HCT116 (cell line): Measurements from ENCODE around the gene POMT2. TPM values are rescaled to one million over a fixed set of nuclear protein-coding genes. Genes with fewer than 3 reads are reported as not detected.

Experiments used
- ATAC-seq: fragments of 200-7000 bp; cut with Tn5 transposase; 2 replicates; pipeline ENCODE4 v1.9.1; 2020; ENCODE audit warnings: mild to moderate bottlenecking, moderate library complexity
- BruUV-seq: library from RNA; stranded (reverse); fragments of 400-500 nt; replicated peaks from 2 replicates; lab custom pipeline; 2021; lab: Mats Ljungman, UMichigan
- CTCF ChIA-PET: fragments of 300-600 bp; sonication (Branson Sonifier 250); formaldehyde crosslinking; loops from one replicate; lab custom pipeline; 2021; ENCODE audit warnings: antibody characterized with exemption; lab: Charles Lee
- POLR2A ChIA-PET: fragments of 300-600, 350-600 bp; sonication (Branson Sonifier 250); formaldehyde crosslinking; loops from one replicate; lab custom pipeline; 2021; ENCODE audit warnings: antibody characterized with exemption; lab: Charles Lee
- RAD21 ChIA-PET, 2 experiments: fragments of 300-600 bp; sonication (Branson Sonifier 250); formaldehyde crosslinking; loops; one replicate each; lab custom pipeline; 2023; ENCODE audit warnings: low total read pairs in 2 of 2; ENCODE audit not compliant: uncharacterized antibody in 2 of 2, unreplicated experiment in 2 of 2, low non-redundant PET in 1 of 2; lab: Charles Lee
- DNase-seq: peaks from one replicate; pipeline ENCODE4 v3.0.0-alpha.2; 2010; ENCODE audit warnings: low read depth, low spot score
- H2AFZ ChIP-seq: fragments of 200-600 bp; shearing (Covaris generic), sonication (generic); 2 replicates; pipeline ENCODE4 v1.6.1; 2017; ENCODE audit warnings: low read depth, mixed run types, mixed read lengths, antibody characterized with exemption, low read length; ENCODE audit not compliant: poor library complexity, severe bottlenecking
- H3K27ac ChIP-seq: 2 replicates; pipeline ENCODE4 v1.5.1; 2012; ENCODE audit warnings: low read depth, low read length
- H3K27me3 ChIP-seq: fragments of 200-600 bp; sonication (generic); 2 replicates; pipeline ENCODE4 v1.6.1; 2016; ENCODE audit warnings: mixed run types, low read length, mixed read lengths; ENCODE audit not compliant: insufficient read depth
- H3K36me3 ChIP-seq, 2 experiments: fragments of 200-500 bp in 1 of 2; fragments of 200-600 bp in 1 of 2; sonication (Bioruptor generic) in 1 of 2; sonication (generic) in 1 of 2; 2 replicates each; pipeline versions ENCODE4 v1.5.1 to v1.6.1; 2014 to 2016; ENCODE audit warnings: low read length in 2 of 2, inconsistent platforms in 1 of 2, mixed read lengths in 1 of 2, mixed run types in 1 of 2; ENCODE audit not compliant: insufficient read depth in 2 of 2, control insufficient read depth in 1 of 2
- H3K4me1 ChIP-seq, 2 experiments: fragments of 200-600 bp in 1 of 2; sonication (generic) in 1 of 2; 2 replicates each; pipeline versions ENCODE4 v1.5.1 to v1.6.1; 2012 to 2017; ENCODE audit warnings: low read length in 2 of 2, inconsistent platforms in 1 of 2, mild to moderate bottlenecking in 1 of 2, mixed read lengths in 1 of 2, mixed run types in 1 of 2, moderate library complexity in 1 of 2; ENCODE audit not compliant: insufficient read depth in 2 of 2, control insufficient read depth in 1 of 2
- H3K4me2 ChIP-seq: fragments of 200-600 bp; sonication (generic); 2 replicates; pipeline ENCODE4 v1.6.1; 2017; ENCODE audit warnings: mixed run types, low read length, mixed read lengths
- H3K4me3 ChIP-seq, 2 experiments: fragments of 200-600 bp in 1 of 2; sonication (generic) in 1 of 2; replicated peaks in 1 of 2; 2 replicates each; pipeline ENCODE4 v1.5.1; 2011 to 2016; ENCODE audit warnings: low read length in 2 of 2, control low read depth in 1 of 2, low read depth in 1 of 2, mild to moderate bottlenecking in 1 of 2, mixed read lengths in 1 of 2, mixed run types in 1 of 2
- H3K79me2 ChIP-seq: fragments of 200-600 bp; sonication (generic); 2 replicates; pipeline ENCODE4 v1.6.1; 2017; ENCODE audit warnings: mild to moderate bottlenecking, mixed run types, low read length, moderate library complexity, mixed read lengths; ENCODE audit not compliant: insufficient read depth
- H3K9ac ChIP-seq: fragments of 200-600 bp; sonication (generic); 2 replicates; pipeline ENCODE4 v1.6.1; 2016; ENCODE audit warnings: low read length, mixed read lengths
- H3K9me2 ChIP-seq: fragments of 200-600 bp; sonication (generic), shearing (Covaris generic); 2 replicates; pipeline ENCODE4 v1.6.1; 2017; ENCODE audit warnings: mixed run types, mild to moderate bottlenecking, moderate library complexity; ENCODE audit not compliant: insufficient read depth
- H3K9me3 ChIP-seq, 2 experiments: fragments of 200-500 bp in 1 of 2; fragments of 200-600 bp in 1 of 2; sonication (Bioruptor generic) in 1 of 2; sonication (generic) in 1 of 2; 2 replicates each; pipeline ENCODE4 v1.6.1; 2014 to 2017; ENCODE audit warnings: low read length in 2 of 2, mixed read lengths in 2 of 2, inconsistent platforms in 1 of 2, low read depth in 1 of 2, mild to moderate bottlenecking in 1 of 2, mixed run types in 1 of 2, moderate library complexity in 1 of 2; ENCODE audit not compliant: control insufficient read depth in 1 of 2, insufficient read depth in 1 of 2
- H4K20me1 ChIP-seq: fragments of 200-600 bp; sonication (generic), shearing (Covaris generic); 2 replicates; pipeline ENCODE4 v1.6.1; 2017; ENCODE audit warnings: mixed run types, mild to moderate bottlenecking, moderate library complexity; ENCODE audit not compliant: insufficient read depth
- EZH2phosphoT487 ChIP-seq: fragments of 200-600 bp; IDR thresholded peaks from 2 replicates; pipeline ENCODE4 v1.6.1; 2018; ENCODE audit warnings: antibody characterized with exemption, borderline replicate concordance
- JUND ChIP-seq: IDR thresholded peaks from 2 replicates; pipeline ENCODE4 v1.6.1; 2012
- POLR2A ChIP-seq: IDR thresholded peaks from 2 replicates; pipeline ENCODE4 v1.7.0; 2011; ENCODE audit warnings: borderline replicate concordance; ENCODE audit not compliant: insufficient read depth, insufficient read length; ENCODE audit errors: extremely low read depth
- POLR2AphosphoS5 ChIP-seq: IDR thresholded peaks from 2 replicates; pipeline ENCODE4 v1.6.1; 2011; ENCODE audit warnings: mild to moderate bottlenecking, low read depth, low read length, moderate library complexity
- SIN3A ChIP-seq: IDR thresholded peaks from 2 replicates; pipeline ENCODE4 v1.6.1; 2012; ENCODE audit warnings: low read depth
- ZFX ChIP-seq: fragments of 450-650 bp; IDR thresholded peaks from 2 replicates; pipeline ENCODE4 v1.6.1; 2017
- intact Hi-C: fragments of 100-400 bp; cut with micrococcal nuclease; formaldehyde crosslinking; loops from 2 replicates; pipeline ENCODE4 v1.10.0; 2022
- total RNA-seq: library from RNA; stranded (reverse); gene quantifications from one replicate; pipeline ENCODE4 v1.2.1, GENCODE V29; 2021; ENCODE audit not compliant: unreplicated experiment
- TF ChIP-seq, protein P1 (sequence below): IDR thresholded peaks from 2 replicates; pipeline ENCODE4 v1.6.1; 2012; ENCODE audit warnings: low read depth
- TF ChIP-seq, protein P2 (sequence below): IDR thresholded peaks from 2 replicates; pipeline ENCODE4 v1.6.1; 2011; ENCODE audit warnings: mild to moderate bottlenecking, low read length, moderate library complexity; ENCODE audit not compliant: insufficient replicate concordance; ENCODE audit errors: extremely low read depth
- TF ChIP-seq, protein P3 (sequence below): IDR thresholded peaks from 2 replicates; pipeline ENCODE4 v1.6.1; 2012

The POMT2 gene
- total RNA-seq, 1 experiment from 2014 or later = 30.2 TPM

DNA sequence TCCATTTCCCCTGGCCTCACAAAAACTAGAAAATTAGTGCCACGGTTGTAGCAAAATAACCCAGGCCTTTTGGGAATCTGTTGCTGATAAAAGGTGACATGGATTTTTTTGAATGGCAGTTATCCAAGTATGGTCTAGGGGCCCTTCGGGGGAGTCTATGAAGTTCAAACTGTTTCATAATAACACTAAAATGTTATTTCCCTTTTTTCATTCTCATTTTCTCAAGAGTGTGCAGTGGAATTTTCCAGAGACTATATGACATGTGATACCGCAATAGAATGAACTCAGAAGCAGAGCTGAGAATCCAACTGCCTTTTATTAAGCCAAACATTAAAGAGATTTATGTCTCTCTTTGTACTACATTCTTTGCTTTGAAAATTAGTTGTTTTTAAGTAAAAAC lies 27.1 kb upstream of the POMT2 start:
- CTCF ChIA-PET = no interaction called here

More for the DNA sequence above, 27.1 kb upstream of the POMT2 start:
- Histone ChIP-seq H3K9me3 (no peaks in the 10 kb centered on the region), H3K36me3 (0 out of 4 replicates have a peak, but pooled peaks cover 0 to 4% of the 10 kb centered on the region in 2 experiments), H3K9ac (no peak overlapping the region), H2AFZ (no peak overlapping the region), H3K4me2 (no peak overlapping the region), H3K4me1 (no peaks in the 10 kb centered on the region), H3K4me3 (no peak overlapping the region), H4K20me1 (no peaks in the 10 kb centered on the region), H3K27ac (no peak overlapping the region), H3K27me3 (no peaks in the 10 kb centered on the region), H3K9me2 (no peaks in the 10 kb centered on the region), H3K79me2 (no peaks in the 10 kb centered on the region)
- BruUV-seq = no TSS peak
- intact Hi-C loops = no loop called here
- RAD21 ChIA-PET = no interaction called here
- POLR2A ChIA-PET = no interaction called here
- DNase-seq (no peak), ATAC-seq (no peak)
- TF ChIP-seq, protein P1, sequence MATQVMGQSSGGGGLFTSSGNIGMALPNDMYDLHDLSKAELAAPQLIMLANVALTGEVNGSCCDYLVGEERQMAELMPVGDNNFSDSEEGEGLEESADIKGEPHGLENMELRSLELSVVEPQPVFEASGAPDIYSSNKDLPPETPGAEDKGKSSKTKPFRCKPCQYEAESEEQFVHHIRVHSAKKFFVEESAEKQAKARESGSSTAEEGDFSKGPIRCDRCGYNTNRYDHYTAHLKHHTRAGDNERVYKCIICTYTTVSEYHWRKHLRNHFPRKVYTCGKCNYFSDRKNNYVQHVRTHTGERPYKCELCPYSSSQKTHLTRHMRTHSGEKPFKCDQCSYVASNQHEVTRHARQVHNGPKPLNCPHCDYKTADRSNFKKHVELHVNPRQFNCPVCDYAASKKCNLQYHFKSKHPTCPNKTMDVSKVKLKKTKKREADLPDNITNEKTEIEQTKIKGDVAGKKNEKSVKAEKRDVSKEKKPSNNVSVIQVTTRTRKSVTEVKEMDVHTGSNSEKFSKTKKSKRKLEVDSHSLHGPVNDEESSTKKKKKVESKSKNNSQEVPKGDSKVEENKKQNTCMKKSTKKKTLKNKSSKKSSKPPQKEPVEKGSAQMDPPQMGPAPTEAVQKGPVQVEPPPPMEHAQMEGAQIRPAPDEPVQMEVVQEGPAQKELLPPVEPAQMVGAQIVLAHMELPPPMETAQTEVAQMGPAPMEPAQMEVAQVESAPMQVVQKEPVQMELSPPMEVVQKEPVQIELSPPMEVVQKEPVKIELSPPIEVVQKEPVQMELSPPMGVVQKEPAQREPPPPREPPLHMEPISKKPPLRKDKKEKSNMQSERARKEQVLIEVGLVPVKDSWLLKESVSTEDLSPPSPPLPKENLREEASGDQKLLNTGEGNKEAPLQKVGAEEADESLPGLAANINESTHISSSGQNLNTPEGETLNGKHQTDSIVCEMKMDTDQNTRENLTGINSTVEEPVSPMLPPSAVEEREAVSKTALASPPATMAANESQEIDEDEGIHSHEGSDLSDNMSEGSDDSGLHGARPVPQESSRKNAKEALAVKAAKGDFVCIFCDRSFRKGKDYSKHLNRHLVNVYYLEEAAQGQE = no peak
- TF ChIP-seq POLR2A (no peak), EZH2phosphoT487 (no peak), JUND (no peak), SIN3A (no peak), ZFX (no peak), POLR2AphosphoS5 (no peak)
- TF ChIP-seq, protein P2, sequence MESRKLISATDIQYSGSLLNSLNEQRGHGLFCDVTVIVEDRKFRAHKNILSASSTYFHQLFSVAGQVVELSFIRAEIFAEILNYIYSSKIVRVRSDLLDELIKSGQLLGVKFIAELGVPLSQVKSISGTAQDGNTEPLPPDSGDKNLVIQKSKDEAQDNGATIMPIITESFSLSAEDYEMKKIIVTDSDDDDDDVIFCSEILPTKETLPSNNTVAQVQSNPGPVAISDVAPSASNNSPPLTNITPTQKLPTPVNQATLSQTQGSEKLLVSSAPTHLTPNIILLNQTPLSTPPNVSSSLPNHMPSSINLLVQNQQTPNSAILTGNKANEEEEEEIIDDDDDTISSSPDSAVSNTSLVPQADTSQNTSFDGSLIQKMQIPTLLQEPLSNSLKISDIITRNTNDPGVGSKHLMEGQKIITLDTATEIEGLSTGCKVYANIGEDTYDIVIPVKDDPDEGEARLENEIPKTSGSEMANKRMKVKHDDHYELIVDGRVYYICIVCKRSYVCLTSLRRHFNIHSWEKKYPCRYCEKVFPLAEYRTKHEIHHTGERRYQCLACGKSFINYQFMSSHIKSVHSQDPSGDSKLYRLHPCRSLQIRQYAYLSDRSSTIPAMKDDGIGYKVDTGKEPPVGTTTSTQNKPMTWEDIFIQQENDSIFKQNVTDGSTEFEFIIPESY = no peak
- TF ChIP-seq, protein P3, sequence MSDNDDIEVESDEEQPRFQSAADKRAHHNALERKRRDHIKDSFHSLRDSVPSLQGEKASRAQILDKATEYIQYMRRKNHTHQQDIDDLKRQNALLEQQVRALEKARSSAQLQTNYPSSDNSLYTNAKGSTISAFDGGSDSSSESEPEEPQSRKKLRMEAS = no peak
